H4 (cell line): Measurements from ENCODE around the gene JADE3. TPM values are rescaled to one million over a fixed set of nuclear protein-coding genes. Genes with fewer than 3 reads are reported as not detected.

Source experiments
- DNase-seq: peaks from one replicate; pipeline ENCODE4 v3.0.0-alpha.2; 2015; ENCODE audit warnings: low spot score
- total RNA-seq: library from RNA; depleted of rRNA; stranded (reverse); fragments of >200 nt; shearing (Covaris generic); gene quantifications from 2 replicates; pipeline ENCODE4 v1.2.3, GENCODE V29; 2014

Gene JADE3
- total RNA-seq, 1 experiment from 2014 or later, result 4.6 TPM

DNA sequence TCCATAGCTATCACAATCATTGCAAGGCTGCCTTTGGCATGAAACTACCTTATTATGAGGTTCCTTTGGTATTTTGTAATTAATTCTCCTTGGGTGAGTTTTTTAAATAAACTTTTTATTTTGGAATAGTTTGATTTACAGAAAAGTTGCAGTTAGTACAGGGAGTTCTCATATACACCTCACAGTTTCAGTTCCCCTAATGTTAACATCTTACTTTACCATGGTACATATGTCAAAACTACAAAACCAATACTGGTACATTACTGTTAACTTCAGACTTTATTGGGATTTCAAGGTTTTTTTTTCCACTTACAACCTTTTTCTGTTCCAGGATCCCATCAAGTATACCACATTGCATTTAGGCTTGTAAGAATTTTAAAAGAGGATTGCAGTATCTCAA, 114.0 kb downstream of the JADE3 start:
- no peak for DNase-seq

GRCh38 chrX:47030339-47030738, 118.1 kb downstream of the JADE3 start:
- DNase-seq, result peak; percentile 28

DNA sequence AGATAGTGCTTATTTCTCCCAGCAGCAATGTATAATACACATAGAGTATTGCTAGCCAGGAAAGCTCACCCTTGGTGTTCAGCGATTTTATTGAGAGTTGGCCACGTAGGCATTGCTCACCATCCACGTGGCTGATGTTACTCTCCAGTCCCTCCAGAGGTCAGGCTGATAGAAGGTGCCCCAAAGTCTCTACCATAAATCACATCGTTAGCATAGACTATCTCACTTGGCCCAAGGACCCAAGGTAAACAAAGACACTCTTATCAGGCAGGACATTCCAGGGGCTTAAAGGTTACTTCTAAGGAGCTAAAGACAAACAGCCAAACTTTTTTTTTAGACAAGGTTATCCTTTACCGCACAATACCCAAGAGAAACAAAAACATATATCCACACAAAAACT, 135.8 kb downstream of the JADE3 start:
- no peak for DNase-seq

GRCh38 chrX:47059142-47059874, 147.1 kb downstream of the JADE3 start:
- DNase-seq, result no peak

GRCh38 chrX:47060708-47061107, 148.5 kb downstream of the JADE3 start:
- DNase-seq, result no peak

- DNase-seq, result no peak
Observed at GRCh38 chrX:47061238-47061919, 149.2 kb downstream of the JADE3 start.

DNA sequence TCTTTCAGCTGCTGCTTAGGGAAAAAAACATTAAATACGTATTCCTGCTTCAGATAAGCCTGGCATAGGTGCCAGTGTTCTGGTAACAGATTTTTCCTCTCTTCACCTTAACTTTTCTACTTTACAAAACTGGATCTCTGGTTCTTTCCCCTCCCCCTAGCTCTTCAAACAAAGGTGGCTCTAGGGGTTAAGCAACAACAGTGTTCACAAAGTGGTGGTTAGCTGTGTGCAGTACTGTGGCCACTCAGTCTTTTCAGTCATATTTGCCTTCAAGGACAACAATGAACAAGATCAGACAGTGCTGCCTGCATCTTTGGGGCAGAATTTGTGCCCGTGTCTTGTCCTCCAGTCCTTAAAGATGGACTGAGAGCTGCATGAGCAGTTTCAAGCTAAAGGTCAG, 151.0 kb downstream of the JADE3 start:
- no peak for DNase-seq

- no peak for DNase-seq
Observed at GRCh38 chrX:47068214-47068613, 156.0 kb downstream of the JADE3 start.

DNA sequence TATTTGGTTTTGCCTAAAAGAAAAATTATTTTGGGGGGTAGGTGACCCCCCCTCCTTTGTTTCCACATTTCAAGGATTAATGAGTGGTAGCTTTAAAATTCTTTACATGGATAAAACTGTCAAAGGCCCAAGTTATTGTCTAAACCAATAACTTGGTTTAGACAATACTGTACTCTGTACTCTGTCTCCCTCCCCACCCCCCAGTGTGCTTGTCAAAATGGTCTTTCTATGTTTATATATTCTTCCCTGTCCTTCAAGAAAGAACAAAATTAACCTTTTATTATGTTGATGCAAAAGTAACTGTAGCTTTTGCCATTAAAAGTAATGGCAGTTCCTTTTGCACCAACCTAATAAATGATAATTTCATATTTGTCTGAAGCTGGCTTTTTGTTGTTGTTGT, 156.5 kb downstream of the JADE3 start:
- no peak for DNase-seq

DNA sequence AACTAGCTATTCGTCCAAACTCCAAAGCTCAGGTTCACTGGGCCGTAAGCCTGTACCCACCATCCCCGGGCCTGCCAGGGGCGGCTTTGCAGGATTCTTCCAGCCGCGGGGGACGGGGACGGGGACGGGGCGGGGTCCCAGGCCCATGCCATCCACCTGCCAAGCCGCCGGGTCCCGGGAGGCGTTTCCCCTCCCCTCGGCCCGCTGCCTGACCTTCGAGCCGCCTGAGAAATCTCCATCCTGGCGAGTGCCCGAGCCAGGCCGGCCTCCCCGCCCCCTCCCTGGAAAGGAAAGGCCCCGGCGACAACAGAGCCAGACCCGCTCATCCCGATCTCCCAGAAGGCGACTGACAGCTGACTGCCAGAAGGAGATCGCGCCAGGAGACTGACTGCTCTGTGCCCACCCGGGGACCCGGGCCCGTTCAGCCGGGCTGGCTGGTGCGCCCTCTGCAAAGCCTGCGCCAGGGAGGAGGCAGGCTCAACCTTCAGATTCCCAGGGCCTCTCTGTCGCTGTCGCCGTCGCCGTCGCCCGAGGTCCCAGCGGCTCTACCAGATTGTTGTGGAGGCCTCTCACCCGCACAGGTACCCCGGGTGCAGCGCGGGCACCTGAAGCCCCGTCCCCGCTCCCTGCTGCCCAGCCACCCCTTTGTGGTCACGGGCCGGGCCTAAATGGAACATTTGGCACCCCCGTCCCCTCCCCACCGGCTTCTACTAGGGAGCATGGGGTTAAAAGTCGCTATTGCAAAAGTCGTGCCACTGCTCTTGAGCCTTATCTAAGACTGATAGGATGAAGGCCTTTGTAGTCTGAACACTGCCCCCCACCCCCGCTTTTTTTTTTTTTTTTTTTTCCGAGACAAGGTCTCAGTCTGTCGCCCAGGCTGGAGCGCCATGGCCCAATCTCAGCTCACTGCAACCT, 166.2 kb downstream of the JADE3 start, which contains the start of gene RGN:
TSS of gene RGN (plus strand) at position 315 of the 915 bp plus-strand sequence. CDS start 2,702 bp downstream, outside the sequence.
- no peak for DNase-seq

DNA sequence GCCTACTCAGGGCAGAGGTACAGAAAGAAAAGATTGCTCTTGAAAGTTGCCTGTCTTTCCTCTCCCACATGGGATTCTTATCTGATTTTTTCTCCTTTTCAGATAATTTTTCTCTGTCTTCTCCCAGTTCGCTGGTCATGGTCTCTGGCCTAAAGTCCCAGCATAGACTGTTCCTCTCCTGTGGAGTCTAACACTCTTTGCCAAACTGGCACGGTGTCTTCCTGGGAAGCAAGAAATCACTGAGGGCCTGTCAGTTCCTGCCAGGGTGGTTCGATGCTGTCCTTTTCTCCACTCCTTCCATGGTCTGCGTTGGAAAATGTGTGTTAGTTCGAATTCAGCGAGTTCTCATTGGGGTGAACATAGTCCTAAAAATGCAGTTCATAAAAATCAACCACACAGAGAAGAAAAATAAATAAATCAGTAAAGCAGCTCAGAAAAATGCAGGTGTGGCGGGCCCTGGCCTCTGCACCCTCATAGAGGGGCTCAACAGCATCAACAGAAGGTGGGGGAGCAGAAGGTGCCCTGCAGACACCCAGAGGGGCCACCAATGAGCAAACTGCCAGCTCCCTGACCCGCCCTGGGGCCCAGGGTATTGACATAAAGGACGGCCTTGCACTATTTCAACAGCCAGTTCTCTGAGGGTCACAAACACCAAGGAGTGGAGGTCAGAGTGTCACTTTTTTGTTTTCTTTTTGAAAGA, 168.1 kb downstream of the JADE3 start:
- no peak for DNase-seq

GRCh38 chrX:47080915-47081236, 168.7 kb downstream of the JADE3 start:
- DNase-seq, result no peak

GRCh38 chrX:47091149-47091775, 179.0 kb downstream of the JADE3 start:
- DNase-seq, result no peak

DNA sequence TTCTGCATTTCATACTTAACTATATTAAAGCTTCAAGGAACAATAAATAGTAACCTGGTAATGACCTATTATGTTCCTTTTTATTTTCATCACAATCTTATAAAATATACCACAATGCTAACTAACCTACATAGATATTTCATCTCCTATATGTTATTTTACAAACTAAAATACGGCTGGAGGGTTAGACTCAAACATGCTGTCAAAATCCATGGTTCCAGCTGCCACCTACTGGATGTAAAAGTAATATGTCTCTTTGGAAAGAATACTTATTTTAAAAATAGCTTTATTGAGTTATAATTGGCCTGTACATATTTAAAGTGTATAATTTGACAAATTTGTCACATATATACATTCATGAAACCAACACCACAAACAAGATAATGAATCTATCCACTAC, 181.0 kb downstream of the JADE3 start:
- DNase-seq, result no peak

DNA sequence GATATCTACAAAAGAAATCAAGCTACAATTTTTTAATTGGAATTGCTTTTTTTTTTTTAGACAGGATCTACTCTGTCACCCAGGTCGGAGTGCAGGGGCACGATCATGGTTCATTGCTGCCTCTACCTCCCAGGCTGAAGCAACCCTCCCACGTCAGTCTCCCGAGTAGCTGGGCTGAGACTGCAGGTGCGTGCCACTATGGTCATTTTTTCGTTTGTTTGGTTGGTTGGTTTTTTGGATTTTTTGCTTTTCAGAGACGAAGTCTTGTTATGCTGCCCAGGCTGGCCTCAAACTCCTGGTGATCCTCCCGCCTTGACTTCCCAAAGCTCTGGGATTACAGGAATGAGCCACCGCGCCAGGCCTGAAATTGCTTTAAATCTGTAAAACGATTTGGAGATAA, 181.6 kb downstream of the JADE3 start:
- DNase-seq, result no peak

DNA sequence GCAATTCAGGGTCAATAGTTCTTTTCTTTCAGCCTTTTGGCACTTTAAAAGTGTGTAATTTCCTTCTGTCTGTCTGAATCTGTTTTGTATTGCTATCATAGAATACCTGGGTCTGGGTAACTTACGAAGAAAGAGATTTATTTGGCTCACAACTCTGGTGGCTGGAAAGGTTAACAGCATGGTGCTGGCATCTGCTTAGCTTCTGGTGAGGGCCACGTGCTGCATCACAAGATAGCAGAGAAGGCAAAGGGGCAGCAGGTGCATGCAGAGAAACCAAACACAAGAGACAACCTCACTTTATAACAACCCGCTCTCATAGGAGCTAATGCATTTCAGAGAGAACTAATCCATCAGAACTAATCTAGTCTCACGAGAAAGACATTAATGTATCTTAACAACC, 184.8 kb downstream of the JADE3 start:
- DNase-seq, result no peak

- DNase-seq, result no peak
Observed at GRCh38 chrX:47098338-47099094, 186.3 kb downstream of the JADE3 start.

DNA sequence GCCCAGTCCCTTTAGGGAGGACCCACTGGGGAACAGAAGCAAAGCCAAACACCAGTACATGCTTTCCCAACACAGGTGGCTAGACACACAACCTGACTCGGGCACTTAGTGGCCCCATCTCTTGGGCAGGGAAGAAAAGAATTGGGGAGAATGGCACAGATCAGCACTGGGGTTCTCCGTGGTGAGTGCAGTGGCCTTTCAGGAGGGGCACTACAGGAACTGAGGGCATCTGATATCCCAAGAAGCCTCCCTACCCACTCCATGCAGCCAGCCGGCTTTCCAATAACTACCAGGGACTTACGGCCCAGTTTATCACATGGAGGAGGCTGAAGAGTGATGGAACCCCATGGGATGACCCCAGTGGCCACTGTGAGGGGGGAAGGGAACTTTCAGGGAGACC, 189.0 kb downstream of the JADE3 start:
- no peak for DNase-seq
